HG02884 (cell line): Measurements from ENCODE around the gene NAPB.
"Not testable (repeated sequence)": the region's sequence is repeated elsewhere in the genome, so short reads cannot be mapped to it uniquely, and the experiment has no call there.

Experiments
- ATAC-seq: cut with Tn5 transposase; IDR thresholded peaks from one replicate; pipeline ENCODE4 v1.9.1; 2021; ENCODE audit warnings: mild to moderate bottlenecking, moderate library complexity; ENCODE audit not compliant: unreplicated experiment

NAPB gene

DNA sequence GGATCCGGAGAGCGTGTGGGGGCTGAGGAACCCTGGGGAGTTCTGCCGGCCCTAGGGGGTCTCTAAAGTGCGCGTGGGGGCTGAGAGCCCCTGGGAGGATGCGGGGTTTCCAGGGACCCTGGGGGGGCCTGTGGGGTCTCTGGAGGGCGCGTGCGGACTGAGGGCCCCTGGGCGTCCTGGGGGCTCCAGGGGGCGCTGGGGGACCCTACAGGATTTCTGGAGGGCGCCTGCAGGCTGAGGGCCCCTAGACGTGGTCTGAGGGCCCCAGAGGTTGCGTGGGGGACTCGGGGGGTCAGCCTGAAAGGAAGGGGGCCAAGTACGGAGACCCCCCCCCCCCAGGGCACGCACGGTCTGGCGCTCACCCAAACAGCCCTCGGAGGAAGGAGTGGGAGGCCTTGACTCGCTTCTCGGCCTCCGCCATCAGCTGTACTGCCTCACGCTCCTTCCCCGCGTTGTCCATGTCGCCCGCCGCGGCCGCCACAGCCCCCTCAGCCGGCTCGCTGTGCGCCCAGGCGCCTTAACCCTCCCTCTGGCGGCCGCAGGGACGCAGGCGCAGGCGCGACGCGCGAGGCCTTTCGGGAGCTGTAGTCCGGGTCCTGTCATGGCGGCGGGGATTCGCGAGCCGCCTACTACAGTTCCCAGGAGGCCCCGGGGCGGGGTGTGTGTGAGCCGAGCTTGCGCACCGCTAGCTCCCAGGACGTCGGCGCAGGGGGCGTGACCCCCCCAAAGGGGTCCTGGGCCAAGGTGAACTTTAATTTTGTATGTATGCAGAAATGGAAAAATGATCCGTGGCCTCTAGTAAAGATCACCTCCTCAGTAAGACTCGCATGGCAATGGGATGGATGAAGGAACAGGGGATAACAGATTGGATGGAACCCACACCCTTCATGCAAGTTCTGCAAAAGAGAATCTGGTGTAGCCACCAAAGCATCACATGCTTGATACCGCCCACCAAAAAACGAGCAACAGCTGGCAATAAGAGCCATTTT, at the start of gene NAPB:
NAPB (minus strand) TSS at position 546 of the 989 bp plus-strand sequence; CDS start at position 460, 86 bp downstream.
- ATAC-seq, result peak; percentile 94

DNA sequence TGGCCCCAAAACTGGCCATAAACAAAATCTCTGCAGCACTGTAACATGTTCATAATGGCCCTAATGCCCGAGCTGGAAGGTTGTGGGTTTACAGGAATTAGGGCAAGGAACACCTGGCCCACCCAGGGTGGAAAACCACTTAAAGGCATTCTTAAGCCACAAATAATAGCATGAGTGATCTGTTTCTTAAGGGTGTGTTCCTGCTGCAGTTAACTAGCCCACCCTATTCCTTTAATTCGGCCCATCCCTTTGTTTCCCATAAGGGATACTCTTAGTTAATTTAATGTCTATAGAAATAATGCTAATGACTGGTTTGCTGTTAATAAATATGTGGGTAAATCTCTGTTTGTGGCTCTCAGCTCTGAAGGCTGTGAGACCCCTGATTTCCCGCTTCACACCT, 45.7 kb upstream of the NAPB start:
- not testable (repeated sequence) for ATAC-seq

DNA sequence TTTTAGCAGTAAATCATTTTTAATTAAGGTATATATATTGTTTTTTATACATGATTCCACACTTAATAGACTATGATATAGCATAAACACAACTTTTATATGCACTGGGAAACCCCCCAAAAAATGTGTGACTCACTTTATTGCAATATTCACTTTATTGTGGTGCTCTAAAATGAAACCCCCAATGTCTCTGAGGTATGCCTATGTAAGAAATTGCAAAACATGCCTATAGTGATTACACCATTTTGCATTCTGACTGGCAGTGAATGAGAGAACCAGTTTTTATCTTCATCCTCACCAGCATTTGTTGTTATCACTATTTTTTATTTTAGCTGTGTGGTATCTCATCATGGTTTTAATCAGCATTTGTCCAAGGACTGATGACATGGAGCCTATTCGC, 39.9 kb upstream of the NAPB start:
- no peak for ATAC-seq

DNA sequence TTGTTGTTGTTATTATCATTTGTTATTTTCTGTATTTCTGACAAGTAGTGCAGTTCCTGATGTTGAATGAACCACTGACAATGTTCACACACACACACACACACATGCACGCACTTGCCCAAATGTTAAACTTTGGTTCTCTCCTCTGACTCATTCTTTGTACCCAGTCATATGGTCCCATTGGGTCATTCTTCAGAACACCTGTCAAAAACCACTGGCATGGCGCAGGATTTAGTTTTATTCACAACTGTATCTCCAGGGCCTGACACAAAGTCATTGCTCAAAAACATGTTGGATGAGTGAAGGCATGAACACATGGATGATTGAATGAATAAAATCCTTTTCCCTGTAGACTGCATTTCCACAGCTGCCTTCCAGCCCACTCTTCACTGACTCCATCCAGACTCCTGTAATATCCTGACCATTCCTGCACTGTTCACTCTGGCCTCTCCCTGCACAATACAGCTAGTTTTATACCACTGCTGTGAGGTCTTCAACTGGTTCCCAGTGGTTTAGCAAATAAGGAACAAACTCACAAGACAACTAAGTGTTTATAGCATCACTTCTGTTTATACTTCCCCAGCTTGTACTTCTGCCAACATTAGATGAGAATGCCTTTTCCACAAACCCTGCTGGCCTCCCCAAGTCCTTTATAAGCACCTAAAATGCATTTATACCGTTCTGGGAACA, 38.3 kb upstream of the NAPB start:
- ATAC-seq, result no peak

DNA sequence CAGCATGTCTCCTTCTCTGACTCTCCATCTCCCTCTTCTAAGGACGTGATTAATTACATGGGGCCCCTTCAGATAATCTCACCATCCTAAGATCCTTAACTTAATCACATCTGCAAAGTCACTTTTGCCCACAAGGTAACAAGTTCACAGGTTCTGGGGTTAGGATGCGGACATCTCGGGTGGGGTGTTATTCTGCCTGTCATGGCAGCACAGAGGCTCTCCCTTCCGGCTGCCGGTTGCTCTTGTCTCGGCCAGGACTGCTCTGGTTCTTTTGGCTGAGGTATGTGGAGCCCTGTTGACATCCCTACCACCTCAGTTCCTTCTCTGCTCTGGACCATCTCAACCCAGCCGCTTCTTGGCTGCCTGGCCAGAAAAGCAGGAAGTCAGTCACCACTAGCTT, 35.6 kb upstream of the NAPB start:
- ATAC-seq, result no peak

DNA sequence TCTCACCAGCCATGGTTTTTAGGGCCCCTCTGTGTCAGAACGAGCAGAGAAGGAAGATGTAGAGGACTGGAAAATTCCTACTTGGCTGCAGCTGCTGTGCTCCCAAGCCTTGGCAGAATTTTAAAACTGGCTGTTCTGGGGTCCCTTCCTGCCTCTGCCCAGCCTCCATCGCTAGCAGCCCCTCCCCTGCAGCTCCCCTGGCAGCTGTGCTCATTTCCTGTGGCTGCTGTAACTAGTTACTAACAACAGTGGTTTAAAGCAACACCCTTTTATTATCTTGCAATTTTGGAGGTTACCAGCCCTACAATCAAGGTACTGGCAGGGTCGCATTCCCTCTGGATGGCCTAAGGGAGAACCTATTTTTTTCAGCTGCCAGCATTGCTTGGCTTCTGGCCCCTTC, 35.1 kb upstream of the NAPB start:
- ATAC-seq, result no peak

DNA sequence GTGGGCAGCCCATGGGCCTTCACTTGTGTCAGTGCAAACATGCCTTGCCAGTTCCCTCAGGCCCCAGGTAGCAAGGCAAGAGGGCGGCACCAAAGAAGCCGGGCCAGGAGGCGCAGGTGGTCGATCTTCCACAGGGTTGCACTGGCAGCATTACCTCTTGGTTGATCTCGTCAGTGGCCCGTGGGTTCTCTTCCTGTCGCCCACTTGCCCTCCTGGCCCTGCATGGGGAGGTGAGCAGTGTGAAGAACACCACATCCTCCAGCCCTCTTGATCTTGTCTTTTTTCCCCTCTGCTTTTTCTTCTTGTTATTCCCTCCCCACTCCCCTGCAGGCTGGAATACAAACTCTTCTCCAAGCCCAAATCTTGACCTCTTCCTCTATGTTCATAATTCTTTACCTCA, 34.4 kb upstream of the NAPB start:
- no peak for ATAC-seq

DNA sequence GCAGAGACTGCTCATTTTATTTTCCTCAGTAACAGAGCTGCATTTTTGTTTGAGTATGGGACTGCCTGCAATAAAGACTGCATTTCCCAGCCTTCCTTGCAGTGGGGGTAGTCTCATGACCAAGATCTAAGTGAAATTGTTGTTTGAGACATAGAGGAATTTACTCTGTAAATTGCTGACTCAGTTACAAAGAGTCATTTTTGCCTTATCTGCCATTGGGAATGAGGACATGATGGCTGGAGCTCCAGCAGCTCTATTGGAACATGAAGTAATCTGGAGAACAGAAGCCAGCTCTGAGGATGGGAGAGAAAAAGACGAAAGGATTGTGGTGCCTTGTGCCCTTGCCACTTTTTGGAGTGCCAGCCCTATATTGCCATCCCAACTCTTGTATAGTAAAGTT, 33.5 kb upstream of the NAPB start:
- no peak for ATAC-seq

DNA sequence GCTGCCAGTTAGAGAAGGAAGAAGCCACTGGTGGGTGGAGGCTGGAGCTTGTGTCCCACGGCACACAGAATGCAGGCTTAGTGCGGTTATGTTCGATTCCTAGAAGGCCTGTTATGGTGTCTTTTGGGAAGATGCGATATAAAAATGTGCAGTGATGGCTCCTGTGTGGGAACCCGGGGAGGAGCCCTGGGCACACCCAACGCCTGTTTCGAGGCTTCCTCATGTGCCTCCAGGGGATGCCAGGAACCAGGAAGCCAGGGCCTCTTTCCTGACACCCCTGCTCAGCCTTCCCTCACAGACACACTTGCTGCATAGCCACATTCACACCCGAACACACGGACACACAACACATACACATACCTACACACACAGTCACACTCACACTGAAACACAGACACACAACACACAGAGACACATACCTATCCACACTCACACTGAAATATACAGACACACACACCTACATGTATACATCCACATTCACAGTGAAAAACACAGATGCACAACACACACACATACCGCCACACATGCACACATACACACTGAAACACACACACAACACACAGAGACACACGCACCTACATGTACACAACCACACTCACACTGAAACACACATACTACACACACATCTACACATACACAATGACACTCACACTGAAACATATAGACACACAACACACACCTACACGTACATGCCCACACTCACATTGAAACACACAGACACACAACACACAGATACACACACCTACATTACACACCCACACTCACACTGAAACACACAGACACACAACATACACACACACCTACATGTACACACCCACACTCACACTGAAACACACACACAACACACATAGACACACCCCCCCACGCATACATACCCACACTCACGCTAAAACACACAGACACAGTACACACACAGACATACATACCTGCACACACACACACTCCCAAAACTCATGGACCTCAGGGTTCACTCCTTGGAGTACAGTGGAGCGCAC, 32.6 kb upstream of the NAPB start:
- no peak for ATAC-seq

DNA sequence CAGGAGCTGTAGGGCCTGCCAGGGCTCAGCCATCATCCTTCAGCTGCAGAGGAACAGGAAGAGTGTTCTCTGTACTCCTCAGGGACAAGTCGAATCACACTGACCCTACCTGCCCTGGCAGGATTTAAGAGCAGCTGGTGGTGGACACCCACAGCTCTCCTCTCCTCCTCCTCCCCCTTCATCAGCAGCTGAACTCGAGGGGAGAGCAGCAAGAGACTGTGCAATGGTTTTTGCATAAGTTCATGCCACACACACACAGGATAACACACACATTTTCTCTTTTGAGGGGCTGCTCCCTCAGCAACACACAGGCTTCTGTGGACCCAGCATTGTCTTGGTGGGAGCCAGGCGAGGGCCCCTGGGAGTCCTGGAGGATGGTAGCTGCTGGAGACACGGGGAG, 31.5 kb upstream of the NAPB start, which contains the start of gene CST11:
CST11 (minus strand) TSS at position 101 of the 400 bp plus-strand sequence; CDS start at position 36, 65 bp downstream.
- no peak for ATAC-seq

DNA sequence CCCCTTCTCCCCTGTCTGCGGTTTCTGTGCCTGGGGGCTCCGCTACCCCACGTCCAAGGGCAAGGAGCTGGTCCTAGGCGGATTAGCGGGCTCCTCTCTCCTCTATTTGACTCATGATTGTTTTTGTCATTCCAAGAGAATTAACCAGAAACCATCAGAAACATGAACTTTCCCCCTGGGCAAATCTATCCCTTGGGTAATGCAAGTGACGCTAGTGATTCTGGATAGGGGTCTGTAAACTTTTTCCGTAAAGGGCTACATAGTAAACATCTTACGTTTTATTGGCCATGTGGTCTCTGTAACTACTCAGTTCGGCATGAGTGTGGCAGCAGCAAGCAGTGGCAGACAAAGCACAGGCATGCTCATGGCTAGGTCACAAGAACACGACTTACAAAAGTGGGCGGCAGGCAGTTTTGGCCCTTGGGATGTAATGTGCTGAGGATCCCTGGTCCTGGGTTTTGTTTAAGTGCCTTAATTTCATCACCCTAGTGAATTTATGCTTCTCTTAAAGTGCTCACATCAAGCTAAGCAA, 30.7 kb upstream of the NAPB start:
- no peak for ATAC-seq

DNA sequence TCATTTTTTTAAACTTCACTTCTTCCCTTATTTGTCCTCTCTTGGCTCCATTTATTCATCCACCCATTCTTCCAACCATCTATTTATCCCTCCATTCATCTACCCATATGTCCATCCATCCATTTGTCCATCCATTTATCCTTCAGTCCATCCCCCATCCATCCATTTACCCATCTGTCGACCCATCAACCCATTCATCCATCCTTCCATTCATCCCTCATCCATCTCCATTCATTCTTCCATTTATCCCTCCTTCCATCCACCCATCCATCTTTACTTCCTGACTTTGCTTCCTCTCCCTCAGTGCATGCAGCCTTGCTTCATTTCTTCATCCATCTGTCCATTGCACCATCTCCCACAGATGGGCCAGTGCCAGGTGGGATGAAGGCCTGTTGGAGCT, 29.6 kb upstream of the NAPB start:
- no peak for ATAC-seq

DNA sequence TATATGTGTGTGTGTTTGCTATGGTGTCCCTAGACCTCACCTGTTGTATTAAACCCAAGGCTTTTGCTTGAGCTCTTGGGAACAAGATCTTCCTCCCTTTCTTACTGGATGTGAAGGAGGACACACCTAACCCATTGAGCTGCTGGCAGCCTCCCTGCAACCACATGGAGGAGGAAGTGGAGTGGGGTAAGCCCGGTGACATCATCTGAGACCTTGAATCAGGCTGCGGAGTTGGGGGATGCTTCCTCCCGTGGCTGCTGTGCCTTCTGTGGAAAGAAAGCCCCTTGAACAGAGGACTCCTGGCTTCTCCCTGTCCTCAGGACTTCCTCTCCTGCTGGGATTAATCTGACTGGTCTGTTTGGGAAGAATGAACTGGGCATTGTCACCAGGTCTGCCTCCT, 28.1 kb upstream of the NAPB start:
- no peak for ATAC-seq

DNA sequence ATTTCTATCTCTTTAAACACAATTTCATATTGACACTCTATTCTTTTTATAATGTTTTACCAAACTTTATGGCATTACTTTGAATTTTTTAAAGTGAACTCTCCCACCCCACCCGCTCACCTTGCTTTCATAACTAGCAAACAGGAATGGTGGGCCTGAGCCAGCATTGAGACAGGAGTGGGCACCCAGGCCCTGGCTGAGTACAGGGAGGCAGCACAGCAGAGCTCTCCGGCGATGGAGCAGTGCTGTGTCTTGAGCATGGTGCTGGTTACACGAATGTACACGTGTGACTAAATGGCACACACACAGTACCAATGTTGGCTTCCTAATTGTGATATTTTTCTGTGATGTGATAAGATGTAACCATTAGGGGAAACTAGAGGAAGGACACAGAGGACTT, 26.9 kb upstream of the NAPB start:
- no peak for ATAC-seq

DNA sequence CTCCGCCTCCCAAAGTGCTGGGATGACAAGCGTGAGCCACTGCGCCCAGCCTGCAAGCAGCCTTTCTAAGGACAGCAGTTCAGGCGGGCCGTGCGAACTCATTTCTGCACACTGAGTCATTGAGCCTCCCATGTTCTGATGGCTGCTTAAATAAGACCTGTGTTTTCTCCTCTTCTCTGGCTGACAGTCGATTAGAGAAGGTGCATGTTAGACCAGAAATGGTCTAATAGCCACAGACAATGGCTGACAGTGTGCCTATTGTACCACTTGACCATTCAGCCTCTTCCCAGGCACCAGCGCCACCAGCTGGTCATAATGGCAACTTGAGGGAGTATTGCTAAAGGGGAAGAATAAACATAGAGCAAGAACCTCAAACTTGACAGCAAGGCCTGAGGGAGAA, 25.2 kb upstream of the NAPB start:
- no peak for ATAC-seq

DNA sequence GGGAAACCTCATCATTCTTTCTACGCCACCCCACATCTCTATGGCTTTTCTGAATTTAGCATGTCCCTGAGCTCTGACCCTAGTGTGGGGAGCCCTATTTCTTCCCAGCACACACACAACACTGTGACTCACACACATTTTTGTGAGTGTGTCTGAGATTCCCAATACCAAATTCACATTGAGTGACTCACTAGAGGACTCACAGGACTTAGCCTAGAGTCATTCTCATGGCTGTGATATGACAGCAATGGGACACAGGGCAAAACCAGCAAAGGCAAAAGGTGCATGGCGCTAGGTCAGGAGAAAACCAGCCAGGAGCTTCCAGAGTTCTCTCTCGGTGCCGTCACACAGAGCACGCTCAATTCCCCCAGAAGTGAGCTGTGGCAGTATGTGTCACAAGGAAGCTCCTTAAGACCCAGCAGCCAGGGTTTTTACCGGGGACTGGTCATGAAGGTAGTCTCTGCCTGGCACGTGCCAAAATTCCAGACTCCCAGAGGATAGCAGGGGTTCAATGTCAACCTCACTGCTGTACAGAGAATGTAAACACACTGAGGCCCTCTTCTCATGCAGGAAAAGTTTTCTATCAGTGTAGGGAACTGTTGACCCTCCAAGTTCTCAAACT, 24.4 kb upstream of the NAPB start:
- no peak for ATAC-seq

DNA sequence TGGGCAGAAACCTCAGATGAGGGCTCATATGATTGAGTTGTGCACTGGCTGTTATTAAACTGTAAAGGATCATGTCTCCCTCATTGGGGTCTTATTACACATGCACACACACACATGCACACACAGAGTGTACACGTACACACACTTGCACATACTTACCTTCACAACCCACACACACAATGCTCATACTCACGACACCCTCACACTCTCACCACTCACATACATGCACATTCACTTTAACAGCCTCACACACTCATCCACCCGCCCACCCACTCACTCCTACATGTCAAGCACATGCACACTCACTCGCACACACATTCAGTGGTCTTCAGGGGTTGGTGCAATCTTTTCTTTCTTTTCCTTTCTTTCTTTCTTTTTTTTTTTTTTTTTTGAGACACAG, 23.6 kb upstream of the NAPB start:
- no peak for ATAC-seq

DNA sequence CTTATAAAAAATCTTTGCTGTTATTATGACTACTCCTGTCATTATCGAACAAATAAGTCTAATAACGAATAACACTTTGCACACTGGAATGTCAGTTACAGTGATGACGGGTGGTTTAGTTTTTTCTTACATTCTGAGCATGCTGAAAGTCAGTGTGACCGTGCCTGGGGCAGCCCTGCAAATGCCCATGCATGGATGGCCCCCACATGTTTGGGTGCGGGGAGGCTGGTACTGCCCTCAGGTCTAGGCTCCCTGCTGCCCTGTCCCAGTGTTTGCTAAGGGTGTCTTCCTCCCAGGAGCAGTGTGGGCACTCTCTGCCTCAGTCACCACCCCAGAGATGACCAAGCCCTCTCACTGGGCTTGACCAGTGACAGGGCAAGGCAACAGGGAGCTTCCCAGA, 21.1 kb upstream of the NAPB start:
- ATAC-seq, result no peak

DNA sequence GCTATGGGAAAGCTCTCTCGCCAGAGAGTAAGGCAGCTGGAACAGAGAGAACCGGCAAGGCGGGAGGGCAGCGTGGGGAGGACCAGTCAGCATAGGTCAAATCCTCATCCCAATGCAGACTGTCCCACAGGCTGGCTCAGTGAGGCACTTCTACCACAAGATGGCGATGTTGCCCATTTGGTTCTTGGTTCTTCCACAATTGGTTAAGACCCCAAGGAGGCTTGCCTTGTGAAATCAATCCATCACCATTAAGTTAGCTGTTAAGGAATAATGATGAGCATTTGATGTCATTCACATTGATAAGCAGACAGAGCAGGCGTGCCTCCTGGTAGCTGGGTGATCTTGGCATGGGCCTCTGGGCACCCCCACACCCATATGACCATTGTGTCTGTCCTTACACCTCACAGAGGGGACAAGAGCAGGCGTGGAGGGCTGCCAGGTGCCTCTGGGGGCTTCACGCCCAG, 20.6 kb upstream of the NAPB start:
- peak; percentile 80 for ATAC-seq

DNA sequence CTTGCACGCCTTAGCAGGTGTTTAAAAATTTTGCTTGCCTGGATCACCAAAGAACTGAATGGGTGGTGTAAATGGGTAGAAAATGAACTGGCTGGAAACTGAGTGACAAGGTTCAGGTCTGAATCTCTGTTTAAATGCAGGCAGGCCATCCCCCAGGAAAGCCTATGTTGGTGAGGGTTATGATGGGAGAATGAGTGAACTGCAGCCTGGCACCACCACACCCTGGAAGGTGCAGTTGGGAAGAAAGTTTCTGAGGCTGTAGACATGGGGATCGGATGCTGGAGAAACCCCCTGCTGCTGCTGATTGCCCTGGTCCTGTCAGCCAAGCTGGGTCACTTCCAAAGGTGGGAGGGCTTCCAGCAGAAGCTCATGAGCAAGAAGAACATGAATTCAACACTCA, 18.7 kb upstream of the NAPB start:
- ATAC-seq, result no peak
